ENCODE measurements around the gene MEF2C.

DNA sequence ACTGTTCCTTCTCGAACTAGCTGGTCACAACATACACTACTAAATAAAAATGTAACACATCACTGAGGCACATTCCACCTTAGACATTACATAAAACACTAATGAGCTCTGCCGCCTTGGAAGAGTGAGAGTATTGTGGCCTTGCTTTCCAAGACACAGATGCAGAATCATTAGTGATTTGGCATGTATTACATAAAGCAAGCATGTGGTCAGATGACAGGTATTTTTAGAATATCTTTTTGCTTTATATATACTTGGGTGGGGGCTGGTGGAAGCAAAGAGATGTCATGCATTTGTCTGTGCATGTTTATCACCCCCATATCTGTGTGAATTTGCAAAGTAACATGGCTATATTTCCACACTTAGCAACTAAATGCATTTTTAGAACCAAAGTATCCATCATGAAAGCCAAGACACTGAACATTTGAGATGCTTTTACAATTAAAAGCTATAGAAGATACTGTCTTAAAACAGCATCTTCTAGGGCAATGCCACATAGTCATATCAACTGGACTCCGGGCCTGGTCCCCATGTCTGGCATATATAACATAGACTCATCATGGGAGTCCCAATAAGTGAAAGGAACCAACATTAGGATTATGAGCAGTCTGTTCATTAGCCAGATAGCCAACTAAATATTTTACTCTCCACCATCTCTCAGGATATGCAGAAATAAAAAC, 213.5 kb downstream of the MEF2C start:
- TF ChIP-seq RCOR2 (CRISPR knock-in tag; IDR thresholded peaks at IDR 0.05) (no peak), EZH2 (conservative IDR thresholded peaks at IDR 0.05; ENCODE audit: low read depth, low read length) (no peak)
